SK-N-SH (cell line): Measurements from ENCODE around the gene ABR. TPM values are rescaled to one million over a fixed set of nuclear protein-coding genes. Genes with fewer than 3 reads are reported as not detected.
A peak's percentile ranks its signal among the peaks of the same experiment; 100 is the strongest.

Source experiments
- CTCF ChIA-PET: fragments of 300-600, 350-600 bp; formaldehyde crosslinking; extraction: SDS; loops from one replicate; lab custom pipeline; 2021; lab: Yijun Ruan, JAX
- POLR2A ChIA-PET: fragments of 350-600 bp; sonication (Branson Sonifier 250); formaldehyde crosslinking; extraction: SDS; loops from one replicate; lab custom pipeline; 2020; ENCODE audit warnings: antibody characterized with exemption, inconsistent platforms; lab: Yijun Ruan, JAX
- DNase-seq: peaks from one replicate; pipeline ENCODE4 v3.0.0; 2012
- H2AFZ ChIP-seq: fragments of 200-600 bp; sonication (generic); 2 replicates; pipeline ENCODE4 v1.8.1; 2016; ENCODE audit warnings: antibody characterized with exemption, mild to moderate bottlenecking, low read depth
- H3F3A ChIP-seq: fragments of 200-600 bp; sonication (generic); replicated peaks from 2 replicates; pipeline ENCODE3; 2016; ENCODE audit warnings: antibody characterized with exemption, mild to moderate bottlenecking; ENCODE audit not compliant: insufficient read depth
- H3K27ac ChIP-seq, 2 experiments: fragments of 200-500 bp in 1 of 2; fragments of 200-600 bp in 1 of 2; sonication (Bioruptor generic) in 1 of 2; sonication (generic), shearing (Covaris generic) in 1 of 2; 2 replicates each; pipeline versions ENCODE4 v1.5.1 to v1.6.1; 2014 to 2016; ENCODE audit warnings: low read depth in 2 of 2, inconsistent platforms in 1 of 2, low read length in 1 of 2, mild to moderate bottlenecking in 1 of 2, mixed read lengths in 1 of 2
- H3K27me3 ChIP-seq: fragments of 200-600 bp; sonication (generic), shearing (Covaris generic); 2 replicates; pipeline ENCODE4 v1.6.1; 2016; ENCODE audit warnings: mixed run types; ENCODE audit not compliant: insufficient read depth
- H3K36me3 ChIP-seq, 2 experiments: fragments of 200-500 bp in 1 of 2; fragments of 200-600 bp in 1 of 2; sonication (Bioruptor generic) in 1 of 2; sonication (generic) in 1 of 2; replicated peaks in 1 of 2; 2 replicates each; pipeline versions ENCODE3 to v1.5.1; 2014 to 2016; ENCODE audit warnings: low read length in 1 of 2, mild to moderate bottlenecking in 1 of 2; ENCODE audit not compliant: insufficient read depth in 2 of 2, control insufficient read depth in 1 of 2
- H3K4me1 ChIP-seq, 2 experiments: fragments of 200-500 bp in 1 of 2; fragments of 200-600 bp in 1 of 2; sonication (Bioruptor generic) in 1 of 2; sonication (generic), shearing (Covaris generic) in 1 of 2; 2 replicates each; pipeline versions ENCODE4 v1.5.1 to v1.6.1; 2014 to 2016; ENCODE audit warnings: low read depth in 1 of 2, low read length in 1 of 2, mixed run types in 1 of 2; ENCODE audit not compliant: insufficient read depth in 2 of 2, control insufficient read depth in 1 of 2
- H3K4me2 ChIP-seq: fragments of 200-600 bp; sonication (generic), shearing (Covaris generic); 2 replicates; pipeline ENCODE4 v1.6.1; 2017; ENCODE audit warnings: mixed run types
- H3K4me3 ChIP-seq, 2 experiments: fragments of 200-500 bp in 1 of 2; fragments of 200-600 bp in 1 of 2; sonication (Bioruptor generic) in 1 of 2; sonication (generic), shearing (Covaris generic) in 1 of 2; 2 replicates each; pipeline versions ENCODE4 v1.5.1 to v1.8.1; 2014 to 2016; ENCODE audit warnings: low read depth in 2 of 2, inconsistent platforms in 1 of 2, low read length in 1 of 2, mild to moderate bottlenecking in 1 of 2, mixed read lengths in 1 of 2, moderate library complexity in 1 of 2
- H3K79me2 ChIP-seq: fragments of 200-600 bp; sonication (generic); 2 replicates; pipeline ENCODE4 v1.8.1; 2017; ENCODE audit warnings: mild to moderate bottlenecking; ENCODE audit not compliant: insufficient read depth
- H3K9ac ChIP-seq: fragments of 200-600 bp; sonication (generic); 2 replicates; pipeline ENCODE4 v1.6.1; 2017; ENCODE audit warnings: mixed run types
- H3K9me2 ChIP-seq: fragments of 200-600 bp; sonication (generic); 2 replicates; pipeline ENCODE4 v1.6.1; 2017; ENCODE audit warnings: mixed run types
- H3K9me3 ChIP-seq: fragments of 200-600 bp; sonication (generic); 2 replicates; pipeline ENCODE4 v1.6.1; 2017; ENCODE audit warnings: mixed run types, mild to moderate bottlenecking, moderate library complexity
- H4K20me1 ChIP-seq: fragments of 200-600 bp; sonication (generic); 2 replicates; pipeline ENCODE4 v1.6.1; 2017; ENCODE audit warnings: mild to moderate bottlenecking, mixed run types; ENCODE audit not compliant: insufficient read depth
- MXI1 ChIP-seq: IDR thresholded peaks from 2 replicates; pipeline ENCODE4 v1.6.1; 2012; ENCODE audit warnings: mild to moderate bottlenecking, low read depth, low read length, improper control_type of control experiment
- RAD21 ChIP-seq: IDR thresholded peaks from 2 replicates; pipeline ENCODE4 v1.6.1; 2012; ENCODE audit warnings: mild to moderate bottlenecking, low read length
- REST ChIP-seq: IDR thresholded peaks from 2 replicates; pipeline ENCODE4 v1.6.1; 2012; ENCODE audit warnings: mild to moderate bottlenecking, low read depth, low read length, moderate library complexity
- SMC3 ChIP-seq: IDR thresholded peaks from 2 replicates; pipeline ENCODE4 v1.6.1; 2012; ENCODE audit warnings: low read depth, low read length, improper control_type of control experiment
- USF2 ChIP-seq: fragments of 150-350 bp; IDR thresholded peaks from 2 replicates; pipeline ENCODE4 v1.6.1; 2017; ENCODE audit warnings: antibody characterized with exemption, low read length, low read depth, borderline replicate concordance
- WGBS: methylation state at CpG from one replicate; pipeline ENCODE4 v1.1.6; 2017; ENCODE audit warnings: low lambda C conversion rate; 5-methylcytosine and 5-hydroxymethylcytosine counted together
- polyA plus RNA-seq, 3 experiments: library from polyadenylated mRNA; depleted of rRNA; stranded (reverse); fragments of >200 nt; gene quantifications; 2 replicates each; pipeline ENCODE4 v1.2.3, GENCODE V29; 2012
- TF ChIP-seq, protein P1 (sequence below): IDR thresholded peaks from 2 replicates; pipeline ENCODE4 v1.4.0; 2012; ENCODE audit warnings: low read depth, borderline replicate concordance
- TF ChIP-seq, protein P2 (sequence below): IDR thresholded peaks from 2 replicates; pipeline ENCODE4 v1.4.0; 2012; ENCODE audit warnings: low read depth
- TF ChIP-seq, protein P3 (sequence below): fragments of 200-600 bp; sonication (generic); IDR thresholded peaks from 2 replicates; pipeline ENCODE4 v1.6.1; 2017; ENCODE audit warnings: antibody characterized with exemption, mild to moderate bottlenecking, moderate library complexity

ABR gene
- polyA plus RNA-seq, 1 of the 3 experiments (the other 2 are of a cell fraction), result 117 TPM

DNA sequence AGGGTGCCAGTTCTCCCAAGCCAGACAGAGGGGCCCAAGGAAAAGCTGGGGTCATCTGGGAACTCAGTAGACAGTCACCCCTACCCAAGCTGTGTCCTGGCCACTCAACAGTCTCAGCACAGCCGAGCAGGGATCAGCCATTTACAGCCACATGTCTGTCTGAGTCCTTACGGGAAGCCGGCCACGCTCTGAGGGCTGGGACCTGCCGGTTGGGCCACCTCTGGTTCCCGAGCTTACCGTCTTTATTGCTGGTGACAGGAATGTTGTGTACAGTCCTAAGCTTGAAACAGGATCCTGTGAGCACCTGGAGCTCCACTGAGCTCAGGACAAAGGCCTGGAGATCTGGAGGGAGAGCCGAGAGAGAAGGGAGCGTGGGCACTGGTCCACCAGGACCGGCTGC lies 123.0 kb downstream of the ABR start (continued):
- TF ChIP-seq, protein P1, sequence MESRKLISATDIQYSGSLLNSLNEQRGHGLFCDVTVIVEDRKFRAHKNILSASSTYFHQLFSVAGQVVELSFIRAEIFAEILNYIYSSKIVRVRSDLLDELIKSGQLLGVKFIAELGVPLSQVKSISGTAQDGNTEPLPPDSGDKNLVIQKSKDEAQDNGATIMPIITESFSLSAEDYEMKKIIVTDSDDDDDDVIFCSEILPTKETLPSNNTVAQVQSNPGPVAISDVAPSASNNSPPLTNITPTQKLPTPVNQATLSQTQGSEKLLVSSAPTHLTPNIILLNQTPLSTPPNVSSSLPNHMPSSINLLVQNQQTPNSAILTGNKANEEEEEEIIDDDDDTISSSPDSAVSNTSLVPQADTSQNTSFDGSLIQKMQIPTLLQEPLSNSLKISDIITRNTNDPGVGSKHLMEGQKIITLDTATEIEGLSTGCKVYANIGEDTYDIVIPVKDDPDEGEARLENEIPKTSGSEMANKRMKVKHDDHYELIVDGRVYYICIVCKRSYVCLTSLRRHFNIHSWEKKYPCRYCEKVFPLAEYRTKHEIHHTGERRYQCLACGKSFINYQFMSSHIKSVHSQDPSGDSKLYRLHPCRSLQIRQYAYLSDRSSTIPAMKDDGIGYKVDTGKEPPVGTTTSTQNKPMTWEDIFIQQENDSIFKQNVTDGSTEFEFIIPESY, result no peak
- TF ChIP-seq, protein P2, sequence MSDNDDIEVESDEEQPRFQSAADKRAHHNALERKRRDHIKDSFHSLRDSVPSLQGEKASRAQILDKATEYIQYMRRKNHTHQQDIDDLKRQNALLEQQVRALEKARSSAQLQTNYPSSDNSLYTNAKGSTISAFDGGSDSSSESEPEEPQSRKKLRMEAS, result no peak

DNA sequence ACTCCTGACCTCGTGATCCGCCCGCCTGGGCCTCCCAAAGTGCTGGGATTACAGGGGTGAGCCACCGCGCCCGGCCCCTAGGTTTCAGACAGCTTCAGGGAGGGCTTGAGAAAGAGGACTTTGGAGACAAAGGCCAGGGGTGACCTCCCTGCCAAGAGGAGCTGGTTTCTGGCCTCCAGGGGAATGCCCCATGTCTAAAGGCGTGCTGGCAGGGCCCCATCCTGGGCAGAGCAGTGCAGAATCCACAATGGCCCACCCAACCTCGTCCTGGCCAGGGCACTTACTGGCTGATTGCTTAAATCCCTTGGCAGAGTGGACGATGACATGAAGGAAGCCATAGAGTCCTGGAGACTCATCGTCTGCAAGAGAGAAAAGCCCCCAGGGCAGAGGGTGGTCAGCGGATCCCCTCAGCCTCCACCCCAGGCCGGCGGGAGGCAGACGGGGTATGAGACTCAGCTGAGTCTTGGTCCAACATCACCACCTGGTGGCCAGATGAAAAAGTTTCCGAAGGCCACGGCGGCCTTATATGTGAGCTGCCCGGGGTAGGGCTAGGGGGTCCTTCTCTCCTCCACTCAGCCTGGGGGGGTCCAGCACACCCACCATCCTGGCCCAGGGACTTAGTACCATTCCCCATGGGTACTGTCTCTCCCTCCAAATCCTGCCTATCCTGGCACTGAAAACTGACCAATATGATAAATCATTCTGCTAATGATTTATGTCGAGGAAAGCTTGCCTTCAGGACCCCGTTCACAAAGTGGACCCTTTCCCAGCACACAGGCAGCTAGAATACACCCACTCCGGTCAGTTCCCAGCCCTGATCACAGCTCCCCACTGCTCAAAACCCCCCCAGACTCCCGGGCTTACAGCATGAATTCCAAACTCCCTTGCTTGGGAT lies 123.8 kb downstream of the ABR start:
- Histone ChIP-seq H3K4me2 (no peak overlapping the region), H2AFZ (no peak overlapping the region), H3K9ac (no peak overlapping the region), H3K27ac (no peak overlapping the region), H3K4me3 (no peak overlapping the region; a peak in 1 of 4 replicates), H3F3A (peaks cover 14% of the 10 kb centered on the region), H3K9me3 (no peaks in the 10 kb centered on the region), H3K9me2 (no peaks in the 10 kb centered on the region), H3K4me1 (no peaks in the 10 kb centered on the region; a peak in 1 of 4 replicates), H3K27me3 (no peaks in the 10 kb centered on the region), H4K20me1 (peaks cover 31% of the 10 kb centered on the region; the same call in 1 of the 2 replicates), H3K36me3 (peaks cover 35 to 42% of the 10 kb centered on the region in 2 experiments), H3K79me2 (0 out of 2 replicates have a peak, but pooled peaks cover 4% of the 10 kb centered on the region)
- TF ChIP-seq RAD21 (peak; percentile 76), MXI1 (no peak), REST (no peak), SMC3 (peak; percentile 49), USF2 (no peak)
- TF ChIP-seq, protein P3, sequence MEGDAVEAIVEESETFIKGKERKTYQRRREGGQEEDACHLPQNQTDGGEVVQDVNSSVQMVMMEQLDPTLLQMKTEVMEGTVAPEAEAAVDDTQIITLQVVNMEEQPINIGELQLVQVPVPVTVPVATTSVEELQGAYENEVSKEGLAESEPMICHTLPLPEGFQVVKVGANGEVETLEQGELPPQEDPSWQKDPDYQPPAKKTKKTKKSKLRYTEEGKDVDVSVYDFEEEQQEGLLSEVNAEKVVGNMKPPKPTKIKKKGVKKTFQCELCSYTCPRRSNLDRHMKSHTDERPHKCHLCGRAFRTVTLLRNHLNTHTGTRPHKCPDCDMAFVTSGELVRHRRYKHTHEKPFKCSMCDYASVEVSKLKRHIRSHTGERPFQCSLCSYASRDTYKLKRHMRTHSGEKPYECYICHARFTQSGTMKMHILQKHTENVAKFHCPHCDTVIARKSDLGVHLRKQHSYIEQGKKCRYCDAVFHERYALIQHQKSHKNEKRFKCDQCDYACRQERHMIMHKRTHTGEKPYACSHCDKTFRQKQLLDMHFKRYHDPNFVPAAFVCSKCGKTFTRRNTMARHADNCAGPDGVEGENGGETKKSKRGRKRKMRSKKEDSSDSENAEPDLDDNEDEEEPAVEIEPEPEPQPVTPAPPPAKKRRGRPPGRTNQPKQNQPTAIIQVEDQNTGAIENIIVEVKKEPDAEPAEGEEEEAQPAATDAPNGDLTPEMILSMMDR, result peak; percentile 71
- WGBS, result 85% methylated on average over 16 of the region's 22 CpGs
- ChIA-PET CTCF (interaction anchor here (0.6 to 4.6 kb wide), 38 partner anchors 8 to 303 kb away, joined by 3 to 66 read pairs (median 4); partner anchors contain the start of genes GLOD4, MRM3 and TIMM22), POLR2A (interaction anchor here (0.8 kb wide), 1 partner anchor 53 kb away, joined by 3 read pairs; no protein-coding TSS in a partner anchor)
- DNase-seq, result peak; percentile 90
